Thyroid gland (tissue), 4 donors: ENCODE measurements around the gene SLC25A1.

ENCODE experiments used
- CTCF ChIP-seq, 6 experiments: fragments of 200-600 bp in 3 of 6; fragments of 450-650 bp in 3 of 6; sonication (generic) in 3 of 6; IDR thresholded peaks; one replicate each; pipeline ENCODE4 v1.5.1; 2016 to 2019; ENCODE audit warnings: antibody characterized with exemption in 6 of 6, mild to moderate bottlenecking in 2 of 6, inconsistent platforms in 1 of 6, moderate library complexity in 1 of 6
- POLR2A ChIP-seq, 2 donors: fragments of 450-650 bp; IDR thresholded peaks; one replicate each; pipeline ENCODE4 v1.6.1; 2017; ENCODE audit warnings: antibody characterized with exemption in 2 of 2, mild to moderate bottlenecking in 2 of 2, moderate library complexity in 1 of 2

GRCh38 chr22:19178065-19178656 lies 375 bp downstream of the SLC25A1 start:
- TF ChIP-seq CTCF (IDR thresholded peaks at IDR 0.05) (peak in 1 of 6 experiments; percentile 10), POLR2A (IDR thresholded peaks at IDR 0.05) (no peak)
